GM18508 (cell line): ENCODE results near the gene ZNF579.
"Not testable (repeated sequence)": the region's sequence is repeated elsewhere in the genome, so short reads cannot be mapped to it uniquely, and the experiment has no call there.

Experiments
- ATAC-seq: cut with Tn5 transposase; IDR thresholded peaks from one replicate; pipeline ENCODE4 v1.9.1; 2021; ENCODE audit warnings: moderate number of reproducible peaks; ENCODE audit not compliant: insufficient read depth, unreplicated experiment

The ZNF579 gene

DNA sequence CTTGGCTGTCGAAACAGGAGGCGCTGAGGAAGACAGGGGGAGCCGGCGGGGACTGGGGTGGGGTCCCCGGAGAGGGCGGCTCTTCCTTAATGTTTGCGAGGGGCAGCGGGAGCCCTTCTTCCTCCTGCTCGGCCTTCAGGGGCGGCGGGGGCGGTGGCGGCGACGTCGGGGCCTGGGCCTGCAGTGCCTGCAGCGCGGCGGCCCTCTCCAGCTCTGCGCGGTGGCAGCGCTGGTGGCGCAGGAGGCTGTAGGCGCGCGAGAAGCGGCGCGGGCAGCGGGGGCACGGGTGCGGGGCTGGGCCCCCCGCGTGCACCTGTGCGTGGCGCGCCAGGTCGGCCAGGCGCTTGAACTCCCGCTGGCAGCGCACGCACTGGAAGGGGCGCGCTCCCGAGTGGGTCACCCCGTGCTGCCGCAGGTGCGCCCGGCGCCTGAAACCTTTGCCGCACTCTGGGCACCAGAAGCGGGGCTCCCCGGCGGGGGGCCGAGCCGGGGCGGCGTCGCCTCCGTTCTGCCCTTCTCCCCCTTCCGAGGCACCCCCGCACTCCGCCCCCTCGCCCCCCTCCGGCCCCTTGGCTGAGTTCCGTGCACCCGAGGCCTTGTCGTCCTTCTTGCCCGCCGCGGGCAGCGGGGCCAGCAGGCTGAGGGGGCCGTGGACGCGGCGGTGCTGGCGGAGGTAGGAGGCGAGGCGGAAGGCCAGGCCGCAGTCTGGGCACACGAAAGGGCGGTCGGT is 2.5 kb downstream of the ZNF579 start:
- ATAC-seq = no peak

DNA sequence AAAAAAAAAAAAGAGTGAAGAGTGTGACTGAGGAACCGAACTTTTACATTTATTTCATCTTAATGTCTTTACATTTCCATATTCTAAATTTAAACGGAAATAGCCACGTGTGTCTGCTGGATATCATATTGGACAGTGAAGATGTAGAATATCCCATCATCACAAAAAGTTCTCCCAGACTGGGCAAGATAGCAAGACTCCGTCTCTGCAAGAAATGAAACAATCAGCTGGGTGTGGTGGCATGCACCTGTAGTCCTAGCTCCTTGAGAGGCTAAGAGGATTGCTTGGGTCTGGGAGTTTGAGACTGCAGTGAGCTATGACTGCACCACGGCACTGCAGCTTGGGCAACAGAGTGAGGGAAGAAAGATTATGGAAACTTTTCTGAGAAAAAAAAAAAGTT is 3.9 kb downstream of the ZNF579 start:
- ATAC-seq = no peak

DNA sequence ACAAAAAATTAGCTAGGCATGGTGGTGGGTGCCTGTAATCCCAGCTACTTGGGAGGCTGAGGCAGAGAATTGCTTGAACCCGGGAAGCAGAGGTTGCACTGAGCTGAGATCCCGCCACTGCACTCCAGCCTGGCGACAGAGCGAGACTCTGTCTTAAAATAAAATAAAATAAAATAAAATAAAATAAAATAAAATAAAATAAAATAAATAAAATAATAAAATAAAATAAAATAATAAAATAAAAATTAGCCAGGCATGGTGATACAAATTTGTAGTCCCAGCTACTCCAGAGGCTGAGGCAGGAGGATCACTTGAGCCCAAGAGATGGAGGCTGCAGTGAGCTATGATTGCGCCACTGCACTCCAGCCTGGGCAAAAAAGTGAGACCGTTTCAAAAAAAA is 6.7 kb downstream of the ZNF579 start:
- ATAC-seq = not testable (repeated sequence)

DNA sequence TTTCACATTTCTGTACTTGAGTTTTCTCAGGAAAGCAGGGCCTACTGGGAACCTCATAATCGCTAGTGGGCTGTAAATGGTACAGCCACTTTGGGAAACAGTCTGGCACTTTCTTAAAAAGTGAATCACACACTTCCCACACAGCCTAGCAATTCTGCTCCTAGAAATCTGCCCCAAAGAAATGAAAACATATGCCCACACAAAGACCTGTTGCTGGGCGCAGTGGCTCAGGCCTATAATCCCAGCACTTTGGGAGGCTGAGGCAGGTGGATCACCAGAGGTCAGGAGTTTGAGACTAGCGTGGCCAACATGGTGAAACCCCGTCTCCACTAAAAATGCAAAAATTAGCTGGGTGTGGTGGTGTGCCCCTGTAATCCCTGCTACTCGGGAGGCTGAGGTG is 11.2 kb downstream of the ZNF579 start:
- not testable (repeated sequence) for ATAC-seq

DNA sequence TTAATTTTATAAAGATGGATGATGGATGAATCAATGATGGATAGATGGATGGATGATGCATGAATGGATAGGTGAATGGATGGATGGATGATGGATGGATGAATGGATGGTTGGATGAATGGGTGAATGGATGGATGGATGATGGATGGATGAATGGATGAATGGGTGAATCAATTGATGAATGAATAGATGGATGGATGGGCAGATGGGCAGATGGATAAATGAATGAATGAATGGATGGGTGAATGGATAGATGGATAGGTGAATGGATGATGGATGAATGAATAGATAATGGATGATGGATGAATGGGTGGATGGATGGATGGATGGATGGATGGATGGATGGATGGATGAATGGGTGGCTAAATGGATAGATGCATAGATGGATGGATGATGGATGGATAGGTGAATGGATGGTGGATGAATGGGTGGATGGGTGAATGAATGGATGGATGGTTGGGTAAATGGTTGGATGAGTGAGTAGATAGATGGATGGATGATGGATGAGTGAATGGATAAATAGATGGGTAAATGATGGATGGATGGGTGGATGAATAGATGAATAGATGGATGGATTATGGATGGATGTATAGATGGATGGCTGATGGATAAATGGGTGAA is 12.8 kb downstream of the ZNF579 start:
- no peak for ATAC-seq

DNA sequence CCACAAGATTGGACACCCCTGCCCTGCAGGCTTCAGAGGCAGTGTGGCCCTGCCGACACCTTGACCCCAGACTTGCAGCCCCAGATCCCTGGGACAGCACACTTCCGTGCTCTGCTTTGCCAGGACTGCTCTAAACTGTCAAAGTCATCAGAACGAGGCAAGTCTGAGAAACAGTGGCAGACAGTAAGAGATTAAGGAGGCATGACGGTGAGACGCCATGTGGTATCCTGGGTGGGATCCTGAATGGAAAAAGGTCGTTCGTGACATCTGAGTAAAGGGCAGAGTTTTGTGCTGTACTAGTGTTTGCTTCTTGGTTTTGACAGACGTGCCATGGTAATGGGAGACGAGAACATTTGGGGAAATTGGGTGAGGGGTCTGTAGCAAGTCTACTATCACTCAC is 13.8 kb downstream of the ZNF579 start:
- ATAC-seq = no peak

DNA sequence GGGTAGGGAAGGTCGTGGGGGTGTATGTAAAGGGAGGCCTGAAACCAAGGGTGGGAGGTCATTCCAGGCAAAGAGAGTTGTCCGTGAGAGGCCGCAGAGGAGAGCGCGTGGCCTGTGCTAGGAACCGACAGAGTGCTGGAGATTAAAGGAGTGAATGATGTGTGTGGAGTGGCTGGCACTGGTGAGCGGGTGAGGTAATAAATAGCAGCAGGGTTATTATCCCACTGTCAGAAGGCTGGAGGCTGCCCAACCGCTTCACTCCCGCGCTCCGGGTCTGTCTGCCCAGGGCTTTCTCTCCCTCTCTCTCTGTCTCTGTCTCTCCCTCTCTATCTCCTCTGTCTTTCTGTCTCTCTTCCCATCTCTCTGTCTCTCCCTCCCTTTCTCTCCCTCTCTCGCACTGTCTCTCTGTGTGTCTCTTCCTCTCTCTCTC is 17.4 kb downstream of the ZNF579 start:
- no peak for ATAC-seq

DNA sequence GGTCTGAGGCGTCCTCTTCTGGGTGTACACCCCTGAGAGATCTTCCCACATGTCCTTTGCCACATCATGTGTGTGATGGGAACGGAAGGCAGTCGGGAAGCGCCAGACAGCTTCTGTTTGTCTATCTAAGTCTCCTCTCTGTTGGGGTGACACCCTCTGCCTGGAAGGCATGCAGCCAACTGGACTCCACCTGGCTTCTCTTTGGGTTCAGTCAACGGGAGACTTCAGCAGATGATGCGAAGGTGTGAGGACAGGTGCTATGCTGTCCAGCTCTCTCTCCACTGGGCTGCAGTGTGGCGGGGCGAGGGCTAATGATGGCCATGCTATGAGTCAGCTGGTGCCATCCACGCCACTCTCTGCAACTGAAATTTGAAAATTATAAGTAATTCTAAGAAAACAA is 21.0 kb downstream of the ZNF579 start:
- ATAC-seq = no peak

DNA sequence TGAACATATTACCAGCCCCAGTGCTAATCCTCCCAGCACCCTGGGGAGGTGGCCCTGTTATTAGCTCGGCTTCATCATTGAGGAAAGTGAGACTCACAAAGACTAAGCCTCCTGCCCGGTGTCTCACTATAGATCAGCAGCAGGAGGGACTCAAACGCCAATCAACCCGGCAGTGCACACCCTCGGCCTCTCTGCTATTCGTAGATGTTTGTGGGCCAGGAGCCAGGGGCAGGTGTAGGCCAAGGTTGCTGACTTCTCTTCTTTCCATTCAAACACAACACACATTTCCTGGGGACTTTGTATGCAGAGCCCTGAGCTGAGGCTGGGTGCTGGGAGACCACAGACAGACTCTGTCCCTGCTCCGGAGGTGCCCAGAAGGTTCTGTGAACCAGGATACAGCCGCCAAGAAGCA is 25.9 kb downstream of the ZNF579 start:
- ATAC-seq = no peak

DNA sequence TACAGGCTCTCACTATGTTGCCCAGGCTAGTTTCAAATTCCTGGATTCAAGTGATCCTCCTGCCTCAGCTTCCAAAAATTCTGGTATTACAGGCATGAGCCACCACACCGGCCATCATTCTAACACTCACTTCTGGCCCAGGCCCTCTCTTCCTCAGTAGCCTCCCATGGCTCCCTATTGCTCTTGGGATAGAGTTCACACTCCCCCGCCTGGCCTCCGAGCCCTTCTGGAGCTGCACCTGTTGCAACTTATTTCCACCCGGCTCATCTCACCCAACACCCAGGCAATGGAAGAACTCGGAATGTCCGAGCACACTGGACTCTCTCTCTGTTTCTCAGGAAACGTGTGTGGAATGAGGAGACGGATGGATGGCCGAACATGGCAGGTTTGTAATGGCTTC is 26.3 kb downstream of the ZNF579 start:
- ATAC-seq = no peak

DNA sequence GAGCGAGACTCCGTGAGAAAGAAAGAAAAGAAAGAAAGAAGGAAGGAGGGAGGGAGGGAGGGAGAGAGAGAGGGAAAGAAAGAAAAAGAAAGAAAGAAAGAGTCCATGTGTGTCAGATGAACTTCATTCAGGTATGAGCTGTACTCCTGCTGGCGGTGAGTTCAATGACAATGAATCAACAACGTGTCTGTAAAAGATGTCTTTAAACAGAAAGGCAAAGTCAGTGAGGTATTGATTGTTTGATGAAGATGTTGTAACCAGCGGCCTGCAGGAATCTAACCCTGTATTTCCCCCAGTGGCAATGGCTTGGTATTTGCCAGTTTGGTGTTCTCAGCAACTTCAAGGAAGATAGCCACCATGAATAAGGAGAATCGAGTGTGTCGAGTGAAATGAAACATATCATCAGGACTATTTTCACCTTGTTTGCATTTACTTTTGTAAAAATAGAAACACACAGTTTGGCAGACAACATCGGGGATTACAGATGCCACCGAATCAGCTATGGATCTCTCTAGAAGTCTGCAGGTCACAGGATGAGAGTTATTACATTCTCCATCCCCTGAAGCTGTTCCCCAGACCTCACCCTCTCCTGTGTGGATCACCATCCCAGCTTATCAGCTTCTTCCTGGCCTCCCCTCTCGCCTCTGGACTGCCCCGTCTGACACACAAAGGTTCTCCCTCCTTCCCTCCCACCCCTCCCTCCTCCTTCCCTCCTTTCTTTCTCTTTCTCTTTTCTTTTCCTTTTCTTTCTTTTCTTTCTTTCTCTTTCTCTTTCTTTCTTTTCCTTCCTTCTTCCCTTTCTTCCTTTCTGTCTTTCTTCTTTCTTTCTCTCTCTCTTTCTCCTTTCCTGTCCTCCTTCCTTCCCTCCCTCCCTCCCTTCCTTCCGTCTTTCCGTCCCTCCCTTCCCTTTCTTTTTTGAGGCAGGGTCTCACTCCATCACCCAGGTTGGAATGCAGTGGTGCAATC is 27.1 kb downstream of the ZNF579 start:
- ATAC-seq = no peak

DNA sequence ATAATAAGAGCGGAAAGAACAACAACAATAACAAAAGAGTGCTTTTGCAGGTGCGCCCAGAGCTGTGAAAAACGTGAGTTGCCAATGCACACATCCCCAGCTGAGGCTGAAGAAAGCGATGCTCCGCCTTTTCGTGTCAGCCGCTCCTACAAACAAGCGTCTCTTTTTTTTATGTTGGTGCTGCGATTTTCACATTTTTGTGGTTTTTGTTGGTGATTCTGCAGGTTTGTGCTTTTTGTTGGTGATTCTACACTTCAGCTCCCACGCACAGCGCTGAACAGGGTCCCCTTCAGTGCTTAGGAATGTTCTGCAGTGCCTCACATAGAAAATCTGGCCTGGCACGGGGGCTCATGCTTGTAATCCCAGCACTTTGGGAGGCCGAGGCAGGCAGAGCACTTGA is 28.0 kb downstream of the ZNF579 start:
- ATAC-seq = no peak

DNA sequence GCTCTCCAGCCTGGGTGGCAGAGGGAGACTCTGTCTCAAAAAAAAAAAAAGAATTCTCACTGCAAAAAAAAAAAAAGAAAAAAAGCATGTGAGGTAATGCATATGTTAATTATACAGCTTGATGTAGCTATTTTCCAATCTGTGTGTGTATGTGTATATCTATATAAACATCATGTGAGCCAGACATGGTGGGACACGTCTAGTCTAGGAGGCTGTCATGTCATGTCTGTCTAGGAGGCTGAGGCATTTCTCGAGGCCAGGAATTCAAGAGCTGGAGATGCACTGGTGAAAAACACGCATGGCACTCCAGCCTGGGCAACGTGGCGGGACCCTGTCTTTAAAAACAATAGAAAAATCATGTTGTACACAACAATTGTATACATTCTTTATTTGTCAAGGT is 28.4 kb downstream of the ZNF579 start:
- ATAC-seq = no peak

DNA sequence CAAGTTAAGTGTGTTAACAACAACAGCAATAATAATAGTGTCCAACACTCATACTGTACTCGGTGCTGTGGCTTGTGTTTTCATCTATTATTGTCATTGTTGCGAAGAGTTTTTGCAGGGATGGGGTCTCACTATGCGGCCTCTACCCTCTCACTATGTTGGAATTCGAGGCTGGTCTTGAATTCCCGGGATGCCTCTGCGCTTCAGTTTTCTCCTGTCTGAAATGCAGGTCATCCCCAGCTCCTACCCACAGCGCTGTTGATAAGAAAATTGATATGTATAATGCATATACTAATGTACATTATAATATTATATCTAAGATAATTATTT is 30.4 kb downstream of the ZNF579 start:
- no peak for ATAC-seq

DNA sequence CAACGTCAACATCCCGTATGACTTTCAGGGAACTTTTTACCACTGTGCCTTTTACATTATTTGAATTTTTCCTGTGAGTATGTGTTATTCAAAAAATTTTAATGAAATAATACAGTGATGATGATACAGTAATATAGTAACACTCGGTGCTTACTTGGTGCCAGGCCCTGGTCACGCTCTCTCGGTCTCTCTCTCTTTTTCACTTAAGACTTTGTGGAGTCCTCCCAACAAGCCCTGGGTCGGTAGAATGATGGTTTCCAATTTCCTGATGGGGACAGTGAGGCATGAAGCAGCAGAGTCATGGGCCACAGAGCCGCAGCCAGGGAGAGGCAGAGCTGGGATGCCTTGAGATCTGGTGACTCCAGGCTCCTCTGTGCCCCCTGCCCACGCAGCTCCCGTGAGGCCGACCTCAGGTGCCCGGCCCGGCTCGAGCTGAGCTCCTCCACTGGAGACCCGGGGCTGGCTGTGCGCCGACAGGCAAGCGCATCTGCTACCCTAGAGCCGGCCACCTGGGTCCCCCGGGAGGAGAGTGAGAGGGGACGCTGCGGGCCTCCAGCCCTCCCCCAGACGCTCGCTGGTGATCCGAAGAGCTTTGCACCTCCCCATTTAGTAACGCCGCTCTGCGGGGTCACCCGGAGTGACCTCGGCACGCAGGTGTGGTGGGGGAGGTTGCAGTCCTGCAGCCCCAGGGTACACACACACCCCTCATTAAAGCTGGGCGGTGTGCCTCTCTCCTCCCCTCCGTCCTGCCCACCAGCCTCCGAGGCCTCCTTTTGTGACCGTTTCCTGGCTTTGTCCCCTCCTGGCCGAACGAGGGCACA is 30.9 kb downstream of the ZNF579 start:
- no peak for ATAC-seq

DNA sequence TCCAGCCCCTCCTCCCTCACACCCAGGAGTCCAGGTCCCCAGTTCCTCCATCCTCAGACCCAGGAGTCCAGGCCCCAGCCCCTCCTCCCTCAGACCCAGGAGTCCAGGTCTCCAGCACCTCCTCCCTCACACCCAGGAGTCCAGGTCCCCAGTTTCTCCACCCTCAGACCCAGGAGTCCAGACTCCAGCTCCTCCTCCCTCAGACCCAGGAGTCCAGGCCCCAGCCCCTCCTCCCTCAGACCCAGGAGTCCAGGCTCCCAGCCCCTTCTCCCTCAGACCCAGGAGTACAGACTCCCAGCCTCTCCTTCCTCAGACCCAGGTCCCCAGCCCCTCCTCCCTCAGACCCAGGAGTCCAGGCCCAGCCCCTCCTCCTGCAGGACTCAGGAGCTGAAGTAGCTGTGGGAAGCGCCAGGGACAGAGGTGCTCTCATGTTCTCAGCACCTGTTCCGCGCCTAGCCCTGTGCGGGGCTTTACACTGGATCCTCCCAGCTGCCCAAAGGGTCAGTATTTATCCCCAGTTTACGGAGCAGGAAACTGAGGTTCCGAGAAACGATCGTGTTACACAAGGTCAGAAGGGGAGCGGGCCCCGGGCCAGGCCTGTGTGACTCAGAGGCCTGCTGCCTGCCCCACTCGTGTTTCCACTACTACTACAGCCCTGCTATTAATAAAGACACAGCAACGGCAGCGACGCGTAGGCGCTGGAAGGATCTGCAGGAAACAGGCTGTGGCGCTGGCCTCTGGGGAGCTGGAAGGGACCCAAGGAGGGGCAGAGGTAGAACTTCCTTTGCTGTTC is 33.6 kb downstream of the ZNF579 start:
- no peak for ATAC-seq

DNA sequence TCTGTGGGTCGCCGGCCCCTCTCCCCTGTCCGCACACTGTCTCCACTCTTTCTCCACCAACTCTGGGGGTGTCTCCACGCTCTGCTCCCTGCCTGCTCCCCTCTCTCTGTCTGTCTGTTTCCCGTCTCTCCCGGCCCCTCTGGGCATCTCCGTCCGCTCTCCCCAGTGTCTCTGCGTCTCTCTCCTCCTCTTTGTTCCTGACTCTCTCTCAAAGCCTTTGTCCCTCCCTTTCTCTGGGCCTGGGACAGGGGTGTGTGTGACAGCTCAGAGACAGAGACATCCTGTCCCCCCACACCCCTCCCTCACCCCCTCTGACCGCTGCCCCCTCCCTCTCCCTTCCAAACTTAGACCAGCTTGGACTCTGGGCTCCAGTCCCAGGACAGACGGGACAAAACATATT is 34.6 kb downstream of the ZNF579 start:
- ATAC-seq = no peak

DNA sequence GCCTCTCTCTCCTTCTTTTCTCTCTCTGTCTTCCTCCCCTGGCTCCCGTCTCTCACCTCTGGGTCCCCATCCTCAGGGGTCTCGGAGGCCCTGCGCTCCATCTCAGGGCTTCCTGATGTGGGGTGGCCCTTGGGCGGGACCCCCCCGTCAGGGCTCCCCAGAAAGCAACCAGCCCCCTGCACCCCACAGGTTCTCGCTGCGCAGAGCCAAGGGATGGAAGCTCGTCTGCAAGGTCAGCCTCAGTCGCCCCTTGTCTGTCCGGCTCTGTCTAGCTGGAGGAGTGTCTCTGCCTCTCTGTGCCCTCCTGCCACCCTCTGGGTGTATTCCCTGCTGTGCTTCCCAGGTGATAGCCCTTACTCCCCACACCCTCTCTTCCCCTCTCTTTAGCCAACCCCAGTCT is 35.2 kb downstream of the ZNF579 start, which contains the start of gene SBK3:
Gene SBK3, minus strand, starts transcription at position 101 of the 400 bp plus-strand sequence. Its CDS starts 0 bp downstream, at position 101.
- no peak for ATAC-seq

DNA sequence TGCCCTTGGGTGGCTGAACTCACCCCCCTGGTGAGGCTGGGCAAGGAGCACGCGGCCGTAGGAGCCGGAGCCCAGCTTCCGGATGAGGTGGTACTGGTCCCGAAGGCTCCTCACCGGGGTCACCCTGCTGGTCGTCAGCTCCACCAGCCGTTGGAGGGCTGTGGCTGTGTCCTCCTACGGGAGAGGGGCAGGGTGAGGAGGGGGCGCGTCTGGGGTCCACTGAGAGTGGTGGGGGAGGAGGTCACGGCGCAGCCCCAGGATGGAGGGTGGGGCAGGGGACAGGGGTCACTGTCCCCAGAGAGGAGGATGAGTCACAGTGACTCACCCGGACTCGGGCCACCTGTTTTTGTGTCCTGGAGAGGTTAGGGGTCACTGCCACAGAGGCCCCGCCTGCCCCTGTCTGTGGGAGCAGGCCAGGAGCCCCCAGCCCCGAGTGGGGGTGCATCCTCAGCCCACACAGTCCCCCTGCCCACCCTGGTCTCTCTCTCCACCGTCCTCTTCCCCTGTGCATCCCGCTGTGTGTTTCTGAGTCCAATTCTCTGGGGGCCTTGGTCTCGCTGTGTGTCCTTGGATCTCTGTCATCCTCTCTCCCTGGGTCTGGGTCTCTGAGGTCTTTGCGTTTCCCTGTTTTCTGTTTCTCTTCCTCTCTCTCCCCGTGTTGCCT is 35.7 kb downstream of the ZNF579 start:
- ATAC-seq = no peak
